ENCODE measurements around the gene FNBP1.

The FNBP1 gene

DNA sequence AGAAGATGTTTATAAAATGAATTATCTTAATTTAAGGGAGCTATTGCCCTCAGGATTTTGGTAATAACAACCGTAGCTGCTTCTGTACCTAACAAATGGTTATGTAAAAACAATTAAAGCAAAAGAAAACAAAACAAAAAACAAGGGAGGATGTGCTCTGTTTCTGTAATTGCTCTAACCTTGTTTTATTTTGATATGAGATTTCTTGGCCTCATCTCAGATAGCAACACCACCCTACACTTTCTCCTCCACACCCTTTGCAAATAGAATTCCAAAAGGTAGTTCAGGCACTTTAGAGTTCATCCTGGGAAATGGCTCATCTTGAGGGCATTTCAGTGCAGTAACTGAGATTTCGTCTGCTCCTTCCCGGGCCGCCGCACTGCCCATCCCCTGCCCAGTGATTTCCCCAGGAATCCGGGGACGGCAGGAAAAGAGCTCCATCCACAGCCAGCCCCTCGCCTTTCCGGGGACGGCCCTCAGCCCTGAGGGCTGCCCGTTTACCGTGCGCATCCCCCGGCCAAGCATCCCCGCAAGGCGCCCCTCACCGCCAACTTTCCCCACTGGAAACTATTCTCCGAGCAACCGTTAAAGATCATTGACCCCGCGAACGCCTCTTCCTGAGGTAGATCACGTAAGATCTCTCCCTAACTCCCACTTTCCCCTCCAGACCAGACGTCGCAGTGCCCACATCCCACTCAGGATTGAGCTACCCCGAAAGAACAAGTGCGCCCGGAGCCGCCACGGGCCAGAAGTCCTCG lies 1.2 kb downstream of the FNBP1 start:
- DNase-seq (ENCODE audit: low spot score) = no peak
- TF ChIP-seq CTCF (IDR thresholded peaks at IDR 0.05; ENCODE audit: extremely low read depth, insufficient read depth, missing control alignments) = no peak
- in situ Hi-C loops (cut with MboI; ENCODE audit: low pct_unique_long_range_greater_than_20kb, low sequenced_read_pairs, unreplicated experiment) = no loop called here

DNA sequence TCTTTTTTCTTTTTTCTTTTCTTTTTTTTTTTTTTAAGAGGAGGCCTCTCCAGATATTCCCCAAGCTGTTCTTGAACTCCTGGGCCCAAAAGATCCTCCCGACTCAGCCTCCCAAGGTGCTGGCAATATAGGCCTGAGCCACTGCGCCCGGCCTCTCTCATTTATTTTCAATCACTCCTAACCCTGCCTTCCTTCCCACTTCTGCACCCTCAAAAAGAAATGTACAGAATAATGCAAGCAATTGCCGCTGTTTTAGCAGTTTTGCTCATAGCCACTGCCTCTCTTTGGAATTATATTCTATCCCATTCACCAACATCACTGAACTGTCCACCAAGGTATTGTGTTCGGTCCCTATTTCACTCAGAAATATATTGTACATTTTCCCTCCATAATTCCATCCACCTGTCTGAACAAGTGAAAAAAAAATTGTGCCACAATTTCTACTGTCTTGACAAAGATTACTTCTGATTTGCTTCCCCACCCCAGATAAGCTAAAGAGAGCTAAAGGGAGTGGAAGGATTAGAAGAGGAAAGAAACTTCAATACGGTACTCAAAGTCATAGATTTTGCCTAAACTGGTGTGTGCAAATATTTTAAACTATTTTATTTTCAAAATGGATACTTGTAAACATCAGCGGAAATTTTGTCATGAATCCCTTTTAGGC lies 1.9 kb downstream of the FNBP1 start:
- TF ChIP-seq CTCF (IDR thresholded peaks at IDR 0.05; ENCODE audit: extremely low read depth, insufficient read depth, missing control alignments) = no peak
- in situ Hi-C loops (cut with MboI; ENCODE audit: low pct_unique_long_range_greater_than_20kb, low sequenced_read_pairs, unreplicated experiment) = no loop called here
- no peak for DNase-seq (ENCODE audit: low spot score)

- in situ Hi-C loops (cut with MboI; ENCODE audit: low pct_unique_long_range_greater_than_20kb, low sequenced_read_pairs, unreplicated experiment) = no loop called here
- no peak for TF ChIP-seq CTCF (IDR thresholded peaks at IDR 0.05; ENCODE audit: extremely low read depth, insufficient read depth, missing control alignments)
- DNase-seq (ENCODE audit: low spot score) = no peak
Observed at GRCh38 chr9:130039528-130040147, 3.4 kb downstream of the FNBP1 start.

- no peak for DNase-seq (ENCODE audit: low spot score)
- TF ChIP-seq CTCF (IDR thresholded peaks at IDR 0.05; ENCODE audit: extremely low read depth, insufficient read depth, missing control alignments) = no peak
- in situ Hi-C loops (cut with MboI; ENCODE audit: low pct_unique_long_range_greater_than_20kb, low sequenced_read_pairs, unreplicated experiment) = no loop called here
Observed at GRCh38 chr9:130036099-130036498, 6.9 kb downstream of the FNBP1 start.

- no peak for DNase-seq (ENCODE audit: low spot score)
- no peak for TF ChIP-seq CTCF (IDR thresholded peaks at IDR 0.05; ENCODE audit: extremely low read depth, insufficient read depth, missing control alignments)
- in situ Hi-C loops (cut with MboI; ENCODE audit: low pct_unique_long_range_greater_than_20kb, low sequenced_read_pairs, unreplicated experiment) = no loop called here
Observed at GRCh38 chr9:130034570-130034969, 8.4 kb downstream of the FNBP1 start.

DNA sequence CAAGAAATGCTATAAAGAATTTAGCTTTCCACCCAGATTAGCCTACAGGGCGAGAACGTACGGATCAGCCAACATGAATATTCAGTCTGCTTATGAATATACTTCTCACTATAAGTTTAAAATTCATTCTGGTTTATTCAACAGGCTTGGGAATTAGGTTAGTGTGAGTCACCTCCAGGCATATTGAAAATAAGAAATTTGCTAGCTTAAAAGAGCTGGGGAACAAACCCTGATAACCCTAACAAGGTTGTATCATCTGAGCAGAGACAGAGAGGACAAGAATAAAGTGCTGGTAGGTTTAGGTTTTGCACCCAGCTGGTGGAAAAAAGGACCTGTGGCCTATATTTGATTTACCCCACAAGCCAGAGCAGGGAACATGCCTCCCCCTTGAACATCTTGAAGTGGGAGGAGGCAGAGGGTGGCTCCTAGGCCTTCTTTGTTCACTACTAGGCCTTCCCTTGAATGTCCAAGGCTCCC lies 12.3 kb downstream of the FNBP1 start:
- TF ChIP-seq CTCF (IDR thresholded peaks at IDR 0.05; ENCODE audit: extremely low read depth, insufficient read depth, missing control alignments) = no peak
- in situ Hi-C loops (cut with MboI; ENCODE audit: low pct_unique_long_range_greater_than_20kb, low sequenced_read_pairs, unreplicated experiment) = no loop called here
- no peak for DNase-seq (ENCODE audit: low spot score)

Measured in GM13977 (cell line).